Measurements from ENCODE around the gene TP53BP2. TPM values are rescaled to one million over a fixed set of nuclear protein-coding genes. Genes with fewer than 3 reads are reported as not detected.

The TP53BP2 gene
- total RNA-seq, 1 experiment from 2014 or later: 38.2 TPM

GRCh38 chr1:223885614-223886013 lies 39.9 kb upstream of the TP53BP2 start:
- no peaks in the 10 kb centered on the region for H3K9me3 ChIP-seq (ENCODE audit: control insufficient read depth in 1 of 2, insufficient read depth in 1 of 2, low read depth in 1 of 2, low read length in 2 of 2)
- DNase-seq (ENCODE audit: low read depth, low spot score) (no peak), ATAC-seq (no peak)
- H3K36me3 ChIP-seq (ENCODE audit: control insufficient read depth in 1 of 2, insufficient read depth in 2 of 2, low read length in 2 of 2): no peaks in the 10 kb centered on the region
- H3K9me2 ChIP-seq (ENCODE audit: insufficient read depth): no peaks in the 10 kb centered on the region
- peaks cover 0 to 9% of the 10 kb centered on the region in 2 experiments; a peak in 1 of 4 replicates for H3K4me1 ChIP-seq (ENCODE audit: control insufficient read depth in 1 of 2, insufficient read depth in 2 of 2, low read length in 2 of 2)
- H3K79me2 ChIP-seq (ENCODE audit: insufficient read depth, low read length): no peaks in the 10 kb centered on the region
- CTCF ChIA-PET: no interaction called here
- no peak overlapping the region for H3K4me2 ChIP-seq (ENCODE audit: low read length)
- TF ChIP-seq ZBTB33 (IDR thresholded peaks at IDR 0.05; ENCODE audit: extremely low read depth, insufficient replicate concordance, low read length) (no peak), FOSL1 (IDR thresholded peaks at IDR 0.05; ENCODE audit: low read depth) (no peak), CEBPB (IDR thresholded peaks at IDR 0.05; ENCODE audit: low read depth) (no peak), POLR2A (IDR thresholded peaks at IDR 0.05; ENCODE audit: borderline replicate concordance, extremely low read depth, insufficient read depth, insufficient read length) (no peak), CTCF (IDR thresholded peaks at IDR 0.05 in 2 of 3, conservative IDR thresholded peaks at IDR 0.05 in 1 of 3; ENCODE audit: borderline replicate concordance in 1 of 3, insufficient read depth in 1 of 3, low read depth in 2 of 3, low read length in 2 of 3) (no peak), EGR1 (IDR thresholded peaks at IDR 0.05; ENCODE audit: low read depth) (no peak), EZH2 (IDR thresholded peaks at IDR 0.05) (no peak), ELF1 (IDR thresholded peaks at IDR 0.05; ENCODE audit: borderline replicate concordance, low read depth) (no peak), SRF (IDR thresholded peaks at IDR 0.05; ENCODE audit: low read depth) (no peak), JUND (IDR thresholded peaks at IDR 0.05) (no peak), SIN3A (IDR thresholded peaks at IDR 0.05; ENCODE audit: low read depth) (no peak)
- POLR2A ChIA-PET: no interaction called here
- H4K20me1 ChIP-seq (ENCODE audit: insufficient read depth): no peaks in the 10 kb centered on the region
- H2AFZ ChIP-seq (ENCODE audit: low read depth, low read length, poor library complexity, severe bottlenecking): no peak overlapping the region
- no TSS peak for BruUV-seq (replicated peaks)
- no peak overlapping the region for H3K4me3 ChIP-seq (replicated peaks in 1 of 2; ENCODE audit: low read depth in 1 of 2, low read length in 2 of 2)
- RAD21 ChIA-PET (ENCODE audit: low non-redundant PET in 1 of 2, low total read pairs in 2 of 2, uncharacterized antibody in 2 of 2, unreplicated experiment in 2 of 2): no interaction called here
- H3K9ac ChIP-seq (ENCODE audit: low read length): no peak overlapping the region
- no peak overlapping the region for H3K27ac ChIP-seq (ENCODE audit: low read depth, low read length)
- intact Hi-C loops (cut with micrococcal nuclease): no loop called here
- H3K27me3 ChIP-seq (ENCODE audit: insufficient read depth, low read length): no peaks in the 10 kb centered on the region

Measured in HCT116 (cell line).